ENCODE measurements around the gene RLF. TPM values are rescaled to one million over a fixed set of nuclear protein-coding genes. Genes with fewer than 3 reads are reported as not detected.

RLF gene
- total and polyA plus RNA-seq, 10 of the 15 experiments (the other 5 are each of a cell fraction or from before 2014, with no cell fraction given), result 2.0 to 19.8 (median 8.7) TPM

DNA sequence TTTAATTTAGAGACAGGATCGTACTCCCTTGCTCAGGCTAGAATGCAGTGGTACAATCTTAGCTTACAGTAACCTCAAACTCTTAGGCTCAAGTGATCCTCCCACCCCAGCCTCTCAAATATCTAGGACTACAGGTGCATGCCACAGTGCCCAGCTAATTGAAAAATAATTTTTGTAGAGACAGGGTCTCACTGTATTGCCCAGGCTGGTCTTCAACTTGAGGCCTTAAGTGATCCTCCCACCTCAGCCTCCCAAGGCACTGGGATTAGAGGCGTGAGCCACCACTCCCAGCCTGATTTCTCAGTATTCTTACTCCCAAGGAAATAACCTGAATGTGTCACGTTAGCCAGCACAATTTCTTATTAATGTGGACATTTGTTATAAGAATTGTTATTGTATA is 9.8 kb downstream of the RLF start (continued):
- no peak for TF ChIP-seq REST (IDR thresholded peaks at IDR 0.05; ENCODE audit: low read depth, low read length)
- TF ChIP-seq MXI1 (IDR thresholded peaks at IDR 0.05; ENCODE audit: low read depth, low read length), result no peak
- TF ChIP-seq CBX3 (IDR thresholded peaks at IDR 0.05; ENCODE audit: borderline replicate concordance, low read depth), result no peak
- no peak for TF ChIP-seq ATF2 (IDR thresholded peaks at IDR 0.05; ENCODE audit: low read length)
- no peak for TF ChIP-seq KDM1A (IDR thresholded peaks at IDR 0.05; ENCODE audit: borderline replicate concordance)
- TF ChIP-seq KAT2A (conservative IDR thresholded peaks at IDR 0.05; ENCODE audit: control insufficient read depth, low read depth, low read length), result no peak
- no peak for TF ChIP-seq ETV6 (conservative IDR thresholded peaks at IDR 0.05 in 1 of 2, IDR thresholded peaks at IDR 0.05 in 1 of 2; ENCODE audit: borderline replicate concordance in 1 of 2, low read depth in 1 of 2)

DNA sequence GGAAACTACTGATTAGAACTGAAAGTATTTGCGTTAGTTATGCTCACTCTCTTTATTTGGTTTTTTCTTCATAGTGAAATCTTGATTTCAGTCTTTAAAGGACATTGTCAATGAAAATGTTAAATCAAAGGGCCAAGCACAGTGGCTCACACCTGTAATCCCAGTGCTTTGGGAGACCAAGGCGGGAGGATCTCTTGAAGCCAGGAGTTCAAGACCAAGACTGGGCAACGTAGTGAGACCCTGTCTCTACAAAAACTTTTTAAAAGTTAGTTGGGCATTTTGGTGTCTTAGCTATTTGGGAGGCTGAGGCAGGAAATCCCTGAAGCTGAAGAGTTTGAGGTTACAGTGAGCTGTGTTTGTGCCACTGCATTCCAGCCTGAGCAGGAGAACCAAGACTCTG is 13.6 kb downstream of the RLF start:
- CTCF ChIA-PET, result interaction anchor here (1.0 kb wide), 1 partner anchor 9 kb away, joined by 4 read pairs; no protein-coding TSS in a partner anchor
- SMC1A ChIA-PET (ENCODE audit: uncharacterized antibody, unreplicated experiment), result interaction anchor here (2.1 kb wide), 1 partner anchor 22 kb away, joined by 13 read pairs; no protein-coding TSS in a partner anchor
- 65% methylated on average over 3 of the region's 3 CpGs for WGBS (ENCODE audit: insufficient coverage, insufficient replicate concordance, low lambda C conversion rate, missing lambda C conversion rate)
- TF ChIP-seq ZNF687 (IDR thresholded peaks at IDR 0.05) (no peak), NFXL1 (IDR thresholded peaks at IDR 0.05; ENCODE audit: borderline replicate concordance) (no peak), TAF1 (IDR thresholded peaks at IDR 0.05; ENCODE audit: borderline replicate concordance, low read depth, low read length) (no peak), MTA2 (IDR thresholded peaks at IDR 0.05; ENCODE audit: low read depth) (no peak), EED (IDR thresholded peaks at IDR 0.05; ENCODE audit: low read depth) (no peak), PAX8 (IDR thresholded peaks at IDR 0.05) (no peak), PML (IDR thresholded peaks at IDR 0.05; ENCODE audit: low read length) (no peak)

More for the DNA sequence above, 13.6 kb downstream of the RLF start:
- ChIA-PET RAD21 (ENCODE audit: unreplicated experiment) (interaction anchor here (0.6 kb wide), 1 partner anchor 15 kb away, joined by 3 read pairs; no protein-coding TSS in a partner anchor), POLR2A (no interaction called here)
- no peaks in the 10 kb centered on the region for H3K36me3 ChIP-seq (ENCODE audit: control insufficient read depth in 2 of 2, insufficient read depth in 2 of 2, low read length in 1 of 2)
- H3K9me3 ChIP-seq (replicated peaks; ENCODE audit: control insufficient read depth, insufficient read depth, low read length), result no peaks in the 10 kb centered on the region; the same call in 2 of the 3 replicates
- no peak overlapping the region for H3K27ac ChIP-seq (ENCODE audit: control insufficient read depth, insufficient read depth)
- no peak overlapping the region for H3K4me2 ChIP-seq (ENCODE audit: control insufficient read depth, insufficient read depth)
- H3K27me3 ChIP-seq (replicated peaks in 1 of 2; ENCODE audit: control insufficient read depth in 2 of 2, insufficient read depth in 2 of 2, low read length in 1 of 2), result no peaks in the 10 kb centered on the region
- H4K20me1 ChIP-seq (ENCODE audit: control insufficient read depth, insufficient read depth), result no peaks in the 10 kb centered on the region; the same call in none of the 2 replicates
- BruUV-seq (replicated peaks), result no TSS peak
- FAIRE-seq (no peak), ATAC-seq (no peak), DNase-seq (ENCODE audit: low read depth, low spot score) (no peak)
- H3K4me3 ChIP-seq, result no peak overlapping the region
- no peak overlapping the region for H2AFZ ChIP-seq (ENCODE audit: control insufficient read depth, low read depth, low read length)
- intact Hi-C loops (cut with micrococcal nuclease; ENCODE audit: unreplicated experiment), result no loop called here
- in situ Hi-C loops (cut with MboI), result no loop called here
- H3K9ac ChIP-seq (ENCODE audit: control insufficient read depth, insufficient read depth, low read length), result no peak overlapping the region
- peaks cover 86% of the 10 kb centered on the region for H3K79me2 ChIP-seq (ENCODE audit: control insufficient read depth, insufficient read depth, low read length)
- H3K4me1 ChIP-seq (ENCODE audit: control insufficient read depth, insufficient read depth, low read length), result no peaks in the 10 kb centered on the region

Data from GM12878 (cell line).